IMR-90 (cell line): ENCODE data around the gene SPNS1. TPM values are rescaled to one million over a fixed set of nuclear protein-coding genes. Genes with fewer than 3 reads are reported as not detected.

Source experiments
- ATAC-seq: fragments of 200-7000 bp; cut with Tn5 transposase; 2 replicates; pipeline ENCODE4 v1.9.1; 2020; ENCODE audit warnings: low read depth, mild to moderate bottlenecking, moderate library complexity
- BruUV-seq: library from RNA; stranded (reverse); fragments of 400-500 nt; replicated peaks from 2 replicates; lab custom pipeline; 2021; lab: Mats Ljungman, UMichigan
- CTCF ChIA-PET: fragments of 300-600 bp; formaldehyde crosslinking; extraction: SDS; loops from one replicate; lab custom pipeline; 2021; ENCODE audit warnings: antibody characterized with exemption; lab: Yijun Ruan, JAX
- POLR2A ChIA-PET: fragments of 300-600 bp; sonication (Branson Sonifier 250); formaldehyde crosslinking; loops from one replicate; lab custom pipeline; 2022; ENCODE audit warnings: antibody characterized with exemption; ENCODE audit not compliant: unreplicated experiment; lab: Charles Lee
- DNase-seq: peaks from one replicate; pipeline ENCODE4 v3.0.0; 2013
- H2AFZ ChIP-seq: replicated peaks from 2 replicates; pipeline ENCODE3; 2013; ENCODE audit warnings: low read length, mild to moderate bottlenecking; ENCODE audit not compliant: poor library complexity
- H2AK5ac ChIP-seq: 2 replicates; pipeline ENCODE4 v1.6.1; 2013; ENCODE audit warnings: low read depth, low read length, inconsistent platforms
- H2AK9ac ChIP-seq: replicated peaks from 2 replicates; pipeline ENCODE3; 2013; ENCODE audit warnings: mild to moderate bottlenecking, low read depth, low read length, moderate library complexity; ENCODE audit not compliant: poor library complexity
- H2BK120ac ChIP-seq: 2 replicates; pipeline ENCODE4 v1.6.1; 2013; ENCODE audit warnings: low read depth, low read length, inconsistent platforms
- H2BK15ac ChIP-seq: 3 replicates; pipeline ENCODE4 v1.6.1; 2013; ENCODE audit warnings: low read depth, low read length, inconsistent platforms
- H2BK20ac ChIP-seq: 2 replicates; pipeline ENCODE4 v1.6.1; 2013; ENCODE audit warnings: low read depth, mild to moderate bottlenecking, inconsistent platforms, low read length, moderate library complexity
- H2BK5ac ChIP-seq: 2 replicates; pipeline ENCODE4 v1.6.1; 2013; ENCODE audit warnings: mild to moderate bottlenecking, low read depth, low read length, inconsistent platforms; ENCODE audit not compliant: poor library complexity, severe bottlenecking
- H3K14ac ChIP-seq: replicated peaks from 2 replicates; pipeline ENCODE4 v1.6.1; 2013; ENCODE audit warnings: low read depth, low read length, inconsistent platforms
- H3K18ac ChIP-seq: 2 replicates; pipeline ENCODE4 v1.6.1; 2013; ENCODE audit warnings: low read depth, low read length, control low read depth
- H3K23ac ChIP-seq: 2 replicates; pipeline ENCODE4 v1.6.1; 2013; ENCODE audit warnings: low read depth, low read length, inconsistent platforms
- H3K27ac ChIP-seq: 2 replicates; pipeline ENCODE4 v1.5.1; 2013; ENCODE audit warnings: mild to moderate bottlenecking, control low read depth, low read length; ENCODE audit not compliant: insufficient read depth
- H3K27me3 ChIP-seq: 2 replicates; pipeline ENCODE4 v1.6.1; 2013; ENCODE audit warnings: low read length; ENCODE audit not compliant: control insufficient read depth, insufficient read depth
- H3K36me3 ChIP-seq: 2 replicates; pipeline ENCODE4 v1.6.1; 2013; ENCODE audit warnings: low read length, mixed read lengths; ENCODE audit not compliant: control insufficient read depth, insufficient read depth
- H3K4ac ChIP-seq: 2 replicates; pipeline ENCODE4 v1.6.1; 2013; ENCODE audit warnings: low read depth, low read length, inconsistent platforms
- H3K4me1 ChIP-seq: 2 replicates; pipeline ENCODE4 v1.6.1; 2013; ENCODE audit warnings: low read length, mixed read lengths; ENCODE audit not compliant: control insufficient read depth, insufficient read depth
- H3K4me2 ChIP-seq: 2 replicates; pipeline ENCODE4 v1.6.1; 2013; ENCODE audit warnings: low read depth, mild to moderate bottlenecking, control low read depth, low read length, moderate library complexity
- H3K4me3 ChIP-seq: 2 replicates; pipeline ENCODE4 v1.5.1; 2013; ENCODE audit warnings: low read depth, mild to moderate bottlenecking, control low read depth, low read length, moderate library complexity; ENCODE audit not compliant: insufficient read depth
- H3K56ac ChIP-seq: 2 replicates; pipeline ENCODE4 v1.6.1; 2013; ENCODE audit warnings: low read length, inconsistent platforms; ENCODE audit not compliant: insufficient read depth; ENCODE audit errors: extremely low read depth
- H3K79me1 ChIP-seq, 2 experiments: 2 replicates each; pipeline ENCODE4 v1.6.1; 2013; ENCODE audit warnings: low read length in 2 of 2, inconsistent platforms in 1 of 2, low read depth in 1 of 2
- H3K9ac ChIP-seq: 2 replicates; pipeline ENCODE4 v1.6.1; 2013; ENCODE audit warnings: low read depth, low read length, control low read depth
- H3K9me1 ChIP-seq: 2 replicates; pipeline ENCODE4 v1.6.1; 2013; ENCODE audit warnings: low read length, inconsistent platforms; ENCODE audit not compliant: insufficient read depth
- H3K9me3 ChIP-seq: 2 replicates; pipeline ENCODE4 v1.6.1; 2013; ENCODE audit warnings: low read length; ENCODE audit not compliant: control insufficient read depth, insufficient read depth
- H4K20me1 ChIP-seq: 2 replicates; pipeline ENCODE4 v1.6.1; 2013; ENCODE audit warnings: low read length, inconsistent platforms; ENCODE audit not compliant: insufficient read depth
- H4K5ac ChIP-seq: 2 replicates; pipeline ENCODE4 v1.6.1; 2013; ENCODE audit warnings: mild to moderate bottlenecking, low read depth, low read length, control low read depth
- H4K8ac ChIP-seq, 2 experiments: 2 replicates each; pipeline ENCODE4 v1.6.1; 2013; ENCODE audit warnings: low read depth in 2 of 2, low read length in 2 of 2, control low read depth in 1 of 2, inconsistent platforms in 1 of 2
- H4K91ac ChIP-seq: 2 replicates; pipeline ENCODE4 v1.6.1; 2013; ENCODE audit warnings: low read depth, low read length, inconsistent platforms; ENCODE audit not compliant: insufficient read depth
- BHLHE40 ChIP-seq: fragments of 150-350 bp; IDR thresholded peaks from 2 replicates; pipeline ENCODE4 v1.6.1; 2016; ENCODE audit warnings: mild to moderate bottlenecking, low read depth, low read length
- CEBPB ChIP-seq: IDR thresholded peaks from 2 replicates; pipeline ENCODE4 v1.6.1; 2012; ENCODE audit warnings: low read depth, low read length, improper control_type of control experiment
- CHD1 ChIP-seq: IDR thresholded peaks from 2 replicates; pipeline ENCODE4 v1.6.1; 2012; ENCODE audit warnings: low read depth, low read length, improper control_type of control experiment
- FOS ChIP-seq: fragments of 150-350 bp; IDR thresholded peaks from 2 replicates; pipeline ENCODE4 v1.6.1; 2016; ENCODE audit warnings: low read depth, low read length
- MAFK ChIP-seq: IDR thresholded peaks from 2 replicates; pipeline ENCODE4 v1.6.1; 2012; ENCODE audit warnings: low read depth, low read length, improper control_type of control experiment
- MAZ ChIP-seq: IDR thresholded peaks from 2 replicates; pipeline ENCODE4 v1.6.1; 2012; ENCODE audit warnings: low read depth, mild to moderate bottlenecking, low read length, improper control_type of control experiment, moderate library complexity, borderline replicate concordance
- MXI1 ChIP-seq: IDR thresholded peaks from 2 replicates; pipeline ENCODE4 v1.6.1; 2012; ENCODE audit warnings: low read depth, mild to moderate bottlenecking, low read length, moderate library complexity, borderline replicate concordance
- NFE2L2 ChIP-seq: fragments of 150-350 bp; IDR thresholded peaks from 2 replicates; pipeline ENCODE4 v1.6.1; 2016; ENCODE audit warnings: low read depth, mild to moderate bottlenecking, low read length
- POLR2A ChIP-seq: IDR thresholded peaks from 2 replicates; pipeline ENCODE4 v1.6.1; 2012; ENCODE audit warnings: mild to moderate bottlenecking, low read depth, low read length
- RAD21 ChIP-seq: IDR thresholded peaks from 2 replicates; pipeline ENCODE4 v1.6.1; 2012; ENCODE audit warnings: low read length, improper control_type of control experiment
- RCOR1 ChIP-seq: IDR thresholded peaks from 2 replicates; pipeline ENCODE4 v1.6.1; 2012; ENCODE audit warnings: mild to moderate bottlenecking, low read length, improper control_type of control experiment; ENCODE audit not compliant: insufficient replicate concordance
- RFX5 ChIP-seq: IDR thresholded peaks from 2 replicates; pipeline ENCODE4 v1.8.0; 2012; ENCODE audit warnings: low read depth, mild to moderate bottlenecking, low read length, moderate library complexity
- SMC3 ChIP-seq: fragments of 150-350 bp; IDR thresholded peaks from 2 replicates; pipeline ENCODE4 v1.6.1; 2016; ENCODE audit warnings: low read depth, mild to moderate bottlenecking, antibody characterized with exemption, low read length, moderate library complexity
- WGBS, 2 experiments: methylation state at CpG; one replicate each; pipeline versions ENCODE4 v1.1.5 to v1.1.7; 2013; ENCODE audit warnings: missing lambda C conversion rate in 2 of 2; ENCODE audit not compliant: insufficient read length in 1 of 2; ENCODE audit errors: extremely low coverage in 2 of 2; 5-methylcytosine and 5-hydroxymethylcytosine counted together
- dilution Hi-C: fragments of 300-500 bp; cut with HindIII; formaldehyde crosslinking; loops from one replicate; pipeline ENCODE4 v1.14.3; 2018; ENCODE audit warnings: low sequenced_read_pairs; ENCODE audit not compliant: unreplicated experiment
- in situ Hi-C: fragments of 300-500 bp; cut with MboI; formaldehyde crosslinking; loops from 3 replicates; pipeline ENCODE4 v1.14.3; 2019; ENCODE audit warnings: low sequenced_read_pairs, inconsistent platforms, mixed read lengths
- intact Hi-C: fragments of 100-400 bp; cut with micrococcal nuclease; formaldehyde crosslinking; loops from 2 replicates; pipeline ENCODE4 v1.10.0; 2022
- polyA plus RNA-seq, 3 experiments: library from polyadenylated mRNA; depleted of rRNA; stranded (reverse); fragments of >200 nt; gene quantifications; 2 replicates each; pipeline ENCODE4 v1.2.3, GENCODE V29; 2012; ENCODE audit warnings: low replicate concordance in 1 of 3
- total RNA-seq: library from RNA; depleted of rRNA; stranded (reverse); fragments of >200 nt; gene quantifications from 2 replicates; pipeline ENCODE4 v1.2.3, GENCODE V29; 2012
- TF ChIP-seq, protein P1 (sequence below): conservative IDR thresholded peaks from 2 replicates; pipeline ENCODE4 v1.5.1; 2012; ENCODE audit warnings: mild to moderate bottlenecking, low read depth, low read length, improper control_type of control experiment
- TF ChIP-seq, protein P2 (sequence below): fragments of 150-350 bp; IDR thresholded peaks from 2 replicates; pipeline ENCODE4 v1.6.1; 2017; ENCODE audit warnings: mild to moderate bottlenecking, antibody characterized with exemption, low read length, low read depth
- TF ChIP-seq, protein P3 (sequence below): fragments of 150-350 bp; IDR thresholded peaks from 2 replicates; pipeline ENCODE4 v1.6.1; 2016; ENCODE audit warnings: low read depth, mild to moderate bottlenecking, low read length, moderate library complexity, borderline replicate concordance

The SPNS1 gene
- total and polyA plus RNA-seq, 2 of the 4 experiments (the other 2 are of a cell fraction): 4.7 to 37.3 TPM

DNA sequence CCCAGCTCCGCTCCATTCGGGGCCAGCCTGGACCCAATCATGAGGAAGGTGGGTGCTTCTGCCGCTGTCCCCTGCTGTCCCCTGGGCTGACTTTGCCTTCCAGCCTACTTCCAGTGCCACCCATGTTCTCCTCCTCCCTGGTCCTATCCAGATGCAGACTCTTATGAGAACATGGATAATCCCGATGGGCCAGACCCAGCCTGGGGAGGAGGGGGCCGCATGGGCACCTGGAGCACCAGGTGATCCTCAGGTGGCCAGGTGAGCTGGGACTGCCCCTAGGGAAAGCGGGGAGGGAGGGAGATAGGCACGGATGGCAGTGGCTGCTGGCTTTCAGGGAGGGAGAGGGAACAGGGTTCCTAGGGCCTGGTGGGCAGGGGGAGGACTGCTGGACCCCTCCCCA lies 35.9 kb upstream of the SPNS1 start:
- ChIA-PET CTCF (no interaction called here), POLR2A (no interaction called here)
- Histone ChIP-seq H3K23ac (no peak overlapping the region), H2BK120ac (no peak overlapping the region), H3K4ac (no peak overlapping the region), H3K4me3 (no peak overlapping the region), H4K5ac (no peak overlapping the region), H3K14ac (no peak overlapping the region), H3K27ac (no peak overlapping the region), H4K20me1 (no peaks in the 10 kb centered on the region), H3K27me3 (peaks cover 4% of the 10 kb centered on the region; the same call in 1 of the 2 replicates), H2BK20ac (no peak overlapping the region), H2AFZ (no peak overlapping the region), H2BK15ac (no peak overlapping the region), H3K18ac (no peak overlapping the region), H3K36me3 (no peaks in the 10 kb centered on the region), H3K4me2 (no peak overlapping the region), H3K56ac (no peak overlapping the region), H3K9ac (no peak overlapping the region), H2BK5ac (no peak overlapping the region), H4K8ac (no peak overlapping the region), H2AK9ac (no peak overlapping the region), H3K79me1 (no peaks in the 10 kb centered on the region), H3K9me3 (no peaks in the 10 kb centered on the region), H3K9me1 (no peaks in the 10 kb centered on the region), H2AK5ac (no peak overlapping the region), H4K91ac (no peak overlapping the region), H3K4me1 (no peaks in the 10 kb centered on the region)
- dilution Hi-C loops: no loop called here
- TF ChIP-seq CEBPB: no peak
- TF ChIP-seq, protein P1, sequence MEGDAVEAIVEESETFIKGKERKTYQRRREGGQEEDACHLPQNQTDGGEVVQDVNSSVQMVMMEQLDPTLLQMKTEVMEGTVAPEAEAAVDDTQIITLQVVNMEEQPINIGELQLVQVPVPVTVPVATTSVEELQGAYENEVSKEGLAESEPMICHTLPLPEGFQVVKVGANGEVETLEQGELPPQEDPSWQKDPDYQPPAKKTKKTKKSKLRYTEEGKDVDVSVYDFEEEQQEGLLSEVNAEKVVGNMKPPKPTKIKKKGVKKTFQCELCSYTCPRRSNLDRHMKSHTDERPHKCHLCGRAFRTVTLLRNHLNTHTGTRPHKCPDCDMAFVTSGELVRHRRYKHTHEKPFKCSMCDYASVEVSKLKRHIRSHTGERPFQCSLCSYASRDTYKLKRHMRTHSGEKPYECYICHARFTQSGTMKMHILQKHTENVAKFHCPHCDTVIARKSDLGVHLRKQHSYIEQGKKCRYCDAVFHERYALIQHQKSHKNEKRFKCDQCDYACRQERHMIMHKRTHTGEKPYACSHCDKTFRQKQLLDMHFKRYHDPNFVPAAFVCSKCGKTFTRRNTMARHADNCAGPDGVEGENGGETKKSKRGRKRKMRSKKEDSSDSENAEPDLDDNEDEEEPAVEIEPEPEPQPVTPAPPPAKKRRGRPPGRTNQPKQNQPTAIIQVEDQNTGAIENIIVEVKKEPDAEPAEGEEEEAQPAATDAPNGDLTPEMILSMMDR: no peak
- no peak for TF ChIP-seq RCOR1
- TF ChIP-seq BHLHE40: no peak
- no peak for TF ChIP-seq MXI1
- TF ChIP-seq POLR2A: no peak
- TF ChIP-seq SMC3: no peak
- TF ChIP-seq FOS: no peak
- no peak for TF ChIP-seq CHD1
- TF ChIP-seq, protein P2, sequence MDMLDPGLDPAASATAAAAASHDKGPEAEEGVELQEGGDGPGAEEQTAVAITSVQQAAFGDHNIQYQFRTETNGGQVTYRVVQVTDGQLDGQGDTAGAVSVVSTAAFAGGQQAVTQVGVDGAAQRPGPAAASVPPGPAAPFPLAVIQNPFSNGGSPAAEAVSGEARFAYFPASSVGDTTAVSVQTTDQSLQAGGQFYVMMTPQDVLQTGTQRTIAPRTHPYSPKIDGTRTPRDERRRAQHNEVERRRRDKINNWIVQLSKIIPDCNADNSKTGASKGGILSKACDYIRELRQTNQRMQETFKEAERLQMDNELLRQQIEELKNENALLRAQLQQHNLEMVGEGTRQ: no peak
- no peak for TF ChIP-seq RFX5
- TF ChIP-seq, protein P3, sequence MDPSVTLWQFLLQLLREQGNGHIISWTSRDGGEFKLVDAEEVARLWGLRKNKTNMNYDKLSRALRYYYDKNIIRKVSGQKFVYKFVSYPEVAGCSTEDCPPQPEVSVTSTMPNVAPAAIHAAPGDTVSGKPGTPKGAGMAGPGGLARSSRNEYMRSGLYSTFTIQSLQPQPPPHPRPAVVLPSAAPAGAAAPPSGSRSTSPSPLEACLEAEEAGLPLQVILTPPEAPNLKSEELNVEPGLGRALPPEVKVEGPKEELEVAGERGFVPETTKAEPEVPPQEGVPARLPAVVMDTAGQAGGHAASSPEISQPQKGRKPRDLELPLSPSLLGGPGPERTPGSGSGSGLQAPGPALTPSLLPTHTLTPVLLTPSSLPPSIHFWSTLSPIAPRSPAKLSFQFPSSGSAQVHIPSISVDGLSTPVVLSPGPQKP: no peak
- TF ChIP-seq MAZ: no peak
- TF ChIP-seq RAD21: no peak
- TF ChIP-seq NFE2L2: no peak
- no peak for TF ChIP-seq MAFK
- intact Hi-C loops: no loop called here
- no TSS peak for BruUV-seq
- ATAC-seq (no peak), DNase-seq (no peak)
- in situ Hi-C loops: no loop called here
- WGBS, 2 experiments: no CpG with 5 or more reads among the region's 7 CpGs
